ENCODE measurements around the gene LYRM7. TPM values are rescaled to one million over a fixed set of nuclear protein-coding genes. Genes with fewer than 3 reads are reported as not detected.

The LYRM7 gene
- total and polyA plus RNA-seq, 2 donors (not counting 1 experiment from before 2014, with no cell fraction given): 4.8 to 6.9 TPM

DNA sequence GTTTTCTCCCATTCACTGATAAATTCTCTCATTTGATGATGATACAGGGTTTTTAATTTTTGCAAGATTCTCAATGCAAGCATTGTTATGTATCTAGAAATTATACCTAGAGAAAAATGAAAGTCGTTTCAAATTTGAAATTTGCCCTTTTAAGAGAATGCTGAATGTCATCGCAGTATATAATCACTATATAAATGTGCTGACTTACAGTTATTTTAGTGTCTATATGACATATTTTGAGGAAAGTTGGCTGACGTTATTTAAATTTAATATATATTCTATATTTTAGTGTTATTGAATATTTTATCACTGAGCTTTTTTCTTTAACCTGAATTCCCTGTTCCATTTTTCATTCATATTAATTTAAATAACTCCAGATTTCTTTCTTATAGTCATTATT is 29.8 kb downstream of the LYRM7 start:
- Histone ChIP-seq H3K9me3 (ENCODE audit: control insufficient read depth, insufficient read depth, low read depth, low read length) (no peaks in the 10 kb centered on the region), H3K79me2 (ENCODE audit: control insufficient read depth, insufficient read depth, low read length) (no peaks in the 10 kb centered on the region), H3K27me3 (ENCODE audit: control insufficient read depth, insufficient read depth, low read length) (no peaks in the 10 kb centered on the region), H3K4me3 (replicated peaks in 1 of 4; ENCODE audit: control extremely low read depth in 1 of 4, insufficient read depth in 1 of 4, low read depth in 3 of 4, low read length in 4 of 4) (no peak overlapping the region), H3K4me1 (ENCODE audit: control insufficient read depth, extremely low read depth, insufficient read depth, low read length) (no peaks in the 10 kb centered on the region), H2AFZ (ENCODE audit: low read length) (no peak overlapping the region), H4K20me1 (ENCODE audit: control insufficient read depth, extremely low read depth, insufficient read depth, low read length) (no peaks in the 10 kb centered on the region), H3K4me2 (ENCODE audit: extremely low read depth, insufficient read depth, low read length) (no peak overlapping the region), H3K9ac (ENCODE audit: insufficient read depth, low read length) (no peak overlapping the region), H3K27ac (ENCODE audit: insufficient read depth, low read length) (no peak overlapping the region), H3K36me3 (ENCODE audit: control insufficient read depth, insufficient read depth, low read length) (no peaks in the 10 kb centered on the region)
- DNase-seq (ENCODE audit: low read depth in 2 of 2): no peak
- no peak for TF ChIP-seq EZH2 (IDR thresholded peaks at IDR 0.05; ENCODE audit: low read length, missing control alignments)
- TF ChIP-seq, protein P1, sequence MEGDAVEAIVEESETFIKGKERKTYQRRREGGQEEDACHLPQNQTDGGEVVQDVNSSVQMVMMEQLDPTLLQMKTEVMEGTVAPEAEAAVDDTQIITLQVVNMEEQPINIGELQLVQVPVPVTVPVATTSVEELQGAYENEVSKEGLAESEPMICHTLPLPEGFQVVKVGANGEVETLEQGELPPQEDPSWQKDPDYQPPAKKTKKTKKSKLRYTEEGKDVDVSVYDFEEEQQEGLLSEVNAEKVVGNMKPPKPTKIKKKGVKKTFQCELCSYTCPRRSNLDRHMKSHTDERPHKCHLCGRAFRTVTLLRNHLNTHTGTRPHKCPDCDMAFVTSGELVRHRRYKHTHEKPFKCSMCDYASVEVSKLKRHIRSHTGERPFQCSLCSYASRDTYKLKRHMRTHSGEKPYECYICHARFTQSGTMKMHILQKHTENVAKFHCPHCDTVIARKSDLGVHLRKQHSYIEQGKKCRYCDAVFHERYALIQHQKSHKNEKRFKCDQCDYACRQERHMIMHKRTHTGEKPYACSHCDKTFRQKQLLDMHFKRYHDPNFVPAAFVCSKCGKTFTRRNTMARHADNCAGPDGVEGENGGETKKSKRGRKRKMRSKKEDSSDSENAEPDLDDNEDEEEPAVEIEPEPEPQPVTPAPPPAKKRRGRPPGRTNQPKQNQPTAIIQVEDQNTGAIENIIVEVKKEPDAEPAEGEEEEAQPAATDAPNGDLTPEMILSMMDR (conservative IDR thresholded peaks at IDR 0.05 in 1 of 2, IDR thresholded peaks at IDR 0.05 in 1 of 2; ENCODE audit: low read depth in 1 of 2, low read length in 2 of 2): no peak

DNA sequence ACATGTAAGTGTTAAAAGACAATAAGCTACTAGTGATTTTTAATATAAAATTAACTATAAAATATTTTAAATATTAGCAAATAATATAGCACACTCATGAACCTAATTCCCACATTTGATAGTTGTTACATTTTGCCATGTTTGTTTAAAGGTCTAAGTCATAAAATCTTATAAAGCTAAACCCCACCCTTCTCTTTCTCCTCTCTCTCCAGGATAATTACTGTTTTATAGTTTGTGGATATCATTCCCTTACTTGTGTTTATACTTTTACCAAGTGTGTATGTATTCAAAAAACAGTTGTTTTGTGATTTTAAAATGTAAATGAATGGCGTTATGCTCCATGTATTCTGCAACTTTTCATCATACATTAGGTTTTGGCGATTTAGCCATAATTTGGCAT is 34.2 kb downstream of the LYRM7 start:
- DNase-seq (ENCODE audit: low read depth in 2 of 2): no peak
- Histone ChIP-seq H3K9me3 (ENCODE audit: control insufficient read depth, insufficient read depth, low read depth, low read length) (no peaks in the 10 kb centered on the region), H3K9ac (ENCODE audit: insufficient read depth, low read length) (no peak overlapping the region), H4K20me1 (ENCODE audit: control insufficient read depth, extremely low read depth, insufficient read depth, low read length) (no peaks in the 10 kb centered on the region), H2AFZ (ENCODE audit: low read length) (no peak overlapping the region), H3K36me3 (ENCODE audit: control insufficient read depth, insufficient read depth, low read length) (no peaks in the 10 kb centered on the region), H3K27ac (ENCODE audit: insufficient read depth, low read length) (no peak overlapping the region), H3K27me3 (ENCODE audit: control insufficient read depth, insufficient read depth, low read length) (no peaks in the 10 kb centered on the region), H3K4me1 (ENCODE audit: control insufficient read depth, extremely low read depth, insufficient read depth, low read length) (no peaks in the 10 kb centered on the region), H3K79me2 (ENCODE audit: control insufficient read depth, insufficient read depth, low read length) (no peaks in the 10 kb centered on the region), H3K4me3 (replicated peaks in 1 of 4; ENCODE audit: control extremely low read depth in 1 of 4, insufficient read depth in 1 of 4, low read depth in 3 of 4, low read length in 4 of 4) (no peak overlapping the region), H3K4me2 (ENCODE audit: extremely low read depth, insufficient read depth, low read length) (no peak overlapping the region)
- TF ChIP-seq, protein P1 (conservative IDR thresholded peaks at IDR 0.05 in 1 of 2, IDR thresholded peaks at IDR 0.05 in 1 of 2; ENCODE audit: low read depth in 1 of 2, low read length in 2 of 2): no peak
- no peak for TF ChIP-seq EZH2 (IDR thresholded peaks at IDR 0.05; ENCODE audit: low read length, missing control alignments)

DNA sequence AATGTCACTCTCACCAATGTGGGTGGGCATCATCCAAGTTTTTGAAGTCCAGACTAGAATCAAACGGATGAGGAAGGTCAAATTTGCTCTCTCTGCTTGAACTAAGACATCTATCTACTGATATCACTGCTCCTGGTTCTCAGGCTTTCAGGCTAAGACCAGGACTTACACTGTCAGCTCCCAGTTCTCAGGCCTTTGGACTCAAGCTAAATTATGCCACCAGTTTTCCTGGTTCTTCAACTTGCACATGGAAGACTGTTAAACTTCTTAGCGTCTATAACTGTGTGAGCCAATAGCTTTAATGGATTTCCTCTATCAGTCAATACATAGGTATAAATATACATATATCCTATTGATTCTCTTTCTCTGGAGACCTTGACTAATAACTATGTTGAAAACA is 35.3 kb downstream of the LYRM7 start:
- Histone ChIP-seq H3K27ac (ENCODE audit: insufficient read depth, low read length) (no peak overlapping the region), H3K9me3 (ENCODE audit: control insufficient read depth, insufficient read depth, low read depth, low read length) (no peaks in the 10 kb centered on the region), H3K9ac (ENCODE audit: insufficient read depth, low read length) (no peak overlapping the region), H3K79me2 (ENCODE audit: control insufficient read depth, insufficient read depth, low read length) (no peaks in the 10 kb centered on the region), H3K4me2 (ENCODE audit: extremely low read depth, insufficient read depth, low read length) (no peak overlapping the region), H3K4me1 (ENCODE audit: control insufficient read depth, extremely low read depth, insufficient read depth, low read length) (no peaks in the 10 kb centered on the region), H3K4me3 (replicated peaks in 1 of 4; ENCODE audit: control extremely low read depth in 1 of 4, insufficient read depth in 1 of 4, low read depth in 3 of 4, low read length in 4 of 4) (no peak overlapping the region), H3K36me3 (ENCODE audit: control insufficient read depth, insufficient read depth, low read length) (no peaks in the 10 kb centered on the region), H3K27me3 (ENCODE audit: control insufficient read depth, insufficient read depth, low read length) (no peaks in the 10 kb centered on the region), H4K20me1 (ENCODE audit: control insufficient read depth, extremely low read depth, insufficient read depth, low read length) (no peaks in the 10 kb centered on the region), H2AFZ (ENCODE audit: low read length) (no peak overlapping the region)
- no peak for DNase-seq (ENCODE audit: low read depth in 2 of 2)
- TF ChIP-seq EZH2 (IDR thresholded peaks at IDR 0.05; ENCODE audit: low read length, missing control alignments): no peak
- TF ChIP-seq, protein P1 (conservative IDR thresholded peaks at IDR 0.05 in 1 of 2, IDR thresholded peaks at IDR 0.05 in 1 of 2; ENCODE audit: low read depth in 1 of 2, low read length in 2 of 2): no peak
